PC-9 (cell line): ENCODE data around the gene MAN1A1. TPM values are rescaled to one million over a fixed set of nuclear protein-coding genes. Genes with fewer than 3 reads are reported as not detected.

Source experiments
- BruUV-seq: library from RNA; stranded (reverse); fragments of 400-500 nt; replicated peaks from 2 replicates; lab custom pipeline; 2021; lab: Mats Ljungman, UMichigan
- CTCF ChIA-PET: fragments of 300-600 bp; sonication (Branson Sonifier 250); formaldehyde crosslinking; loops from one replicate; lab custom pipeline; 2022; ENCODE audit warnings: antibody characterized with exemption; lab: Charles Lee
- POLR2A ChIA-PET: fragments of 300-600 bp; sonication (Branson Sonifier 250); formaldehyde crosslinking; loops from one replicate; lab custom pipeline; 2022; ENCODE audit warnings: antibody characterized with exemption; ENCODE audit not compliant: unreplicated experiment; lab: Charles Lee
- DNase-seq, 2 experiments: peaks; one replicate each; pipeline versions ENCODE4 v3.0.0 to v3.0.0-alpha.2; 2015 to 2022; ENCODE audit warnings: mixed read lengths in 1 of 2
- H2AFZ ChIP-seq: fragments of 200-600 bp; sonication (generic); 2 replicates; pipeline ENCODE4 v1.8.1; 2017; ENCODE audit warnings: antibody characterized with exemption
- H3F3A ChIP-seq: fragments of 200-600 bp; sonication (generic); 2 replicates; pipeline ENCODE4 v1.8.1; 2017; ENCODE audit warnings: antibody characterized with exemption, mild to moderate bottlenecking, low read depth; ENCODE audit not compliant: insufficient read depth
- H3K27ac ChIP-seq: fragments of 200-600 bp; sonication (generic); 2 replicates; pipeline ENCODE4 v1.6.1; 2016; ENCODE audit warnings: mixed run types
- H3K27me3 ChIP-seq: fragments of 200-600 bp; sonication (generic); 2 replicates; pipeline ENCODE4 v1.6.1; 2016; ENCODE audit warnings: low read depth, mixed run types; ENCODE audit not compliant: insufficient read depth
- H3K36me3 ChIP-seq: fragments of 200-600 bp; sonication (generic); 2 replicates; pipeline ENCODE4 v1.6.1; 2016; ENCODE audit warnings: low read depth, mixed run types
- H3K4me1 ChIP-seq: fragments of 200-600 bp; sonication (generic); replicated peaks from 2 replicates; pipeline ENCODE4 v1.6.1; 2016; ENCODE audit warnings: mixed run types; ENCODE audit not compliant: insufficient read depth
- H3K4me2 ChIP-seq: fragments of 200-600 bp; sonication (generic); 2 replicates; pipeline ENCODE4 v1.6.1; 2017; ENCODE audit warnings: mixed run types
- H3K4me3 ChIP-seq: fragments of 200-600 bp; sonication (generic); 2 replicates; pipeline ENCODE4 v1.6.1; 2016; ENCODE audit warnings: mixed run types
- H3K79me2 ChIP-seq: fragments of 200-600 bp; sonication (generic); 2 replicates; pipeline ENCODE4 v1.6.1; 2017; ENCODE audit warnings: low read depth, mixed run types
- H3K9me2 ChIP-seq: fragments of 200-600 bp; sonication (generic); 2 replicates; pipeline ENCODE4 v1.8.1; 2017; ENCODE audit warnings: mild to moderate bottlenecking; ENCODE audit not compliant: insufficient read depth
- H3K9me3 ChIP-seq: fragments of 200-600 bp; sonication (generic); 2 replicates; pipeline ENCODE4 v1.8.1; 2016; ENCODE audit warnings: low read depth; ENCODE audit not compliant: insufficient read depth
- H4K20me1 ChIP-seq: fragments of 200-600 bp; sonication (generic); 2 replicates; pipeline ENCODE4 v1.8.1; 2017; ENCODE audit not compliant: insufficient read depth
- CTCF ChIP-seq: fragments of 200-600 bp; sonication (generic); conservative IDR thresholded peaks from 2 replicates; pipeline ENCODE4 v1.6.1; 2017; ENCODE audit warnings: mixed run types, antibody characterized with exemption, mild to moderate bottlenecking, moderate library complexity
- EZH2 ChIP-seq: fragments of 200-600 bp; sonication (generic); IDR thresholded peaks from 2 replicates; pipeline ENCODE4 v1.8.0; 2017; ENCODE audit warnings: antibody characterized with exemption, low read depth
- intact Hi-C: fragments of 100-400 bp; cut with micrococcal nuclease; formaldehyde crosslinking; loops from one replicate; pipeline ENCODE4 v1.10.0; 2022; ENCODE audit not compliant: unreplicated experiment
- total RNA-seq: library from RNA; stranded (reverse); gene quantifications from 2 replicates; pipeline ENCODE4 v1.2.3, GENCODE V29; 2021

Gene MAN1A1
- total RNA-seq, 1 experiment from 2014 or later: 13.4 TPM

GRCh38 chr6:119326291-119327005 is 23.1 kb downstream of the MAN1A1 start:
- intact Hi-C loops: no loop called here
- Histone ChIP-seq H3K27ac (no peak overlapping the region), H3K9me3 (no peaks in the 10 kb centered on the region), H3K9me2 (no peaks in the 10 kb centered on the region), H3K27me3 (no peaks in the 10 kb centered on the region), H3K4me3 (no peak overlapping the region), H3K79me2 (no peaks in the 10 kb centered on the region), H4K20me1 (no peaks in the 10 kb centered on the region), H3K4me2 (no peak overlapping the region), H3K4me1 (0 out of 2 replicates have a peak, but pooled peaks cover 7% of the 10 kb centered on the region), H3K36me3 (no peaks in the 10 kb centered on the region; the same call in 1 of the 2 replicates), H2AFZ (no peak overlapping the region), H3F3A (no peaks in the 10 kb centered on the region)
- TF ChIP-seq EZH2 (no peak), CTCF (no peak)
- CTCF ChIA-PET: no interaction called here
- POLR2A ChIA-PET: no interaction called here
- no TSS peak for BruUV-seq
- no peak for DNase-seq

- ChIA-PET CTCF (no interaction called here), POLR2A (no interaction called here)
- no TSS peak for BruUV-seq
These were observed 23.8 kb downstream of the MAN1A1 start for GRCh38 chr6:119325559-119326265.

GRCh38 chr6:119324718-119325117 is 24.8 kb downstream of the MAN1A1 start:
- TF ChIP-seq CTCF: no peak
- 0 out of 2 replicates have a peak, but pooled peaks cover 7% of the 10 kb centered on the region for H3K4me1 ChIP-seq
- H3K9me2 ChIP-seq: no peaks in the 10 kb centered on the region
- no peak overlapping the region for H3K4me3 ChIP-seq
- no peaks in the 10 kb centered on the region for H3F3A ChIP-seq
- CTCF ChIA-PET: no interaction called here
- H3K36me3 ChIP-seq: no peaks in the 10 kb centered on the region; the same call in 1 of the 2 replicates
- H3K9me3 ChIP-seq: no peaks in the 10 kb centered on the region
- intact Hi-C loops: no loop called here
- no peak overlapping the region for H3K4me2 ChIP-seq
- no peak overlapping the region for H3K27ac ChIP-seq
- no peaks in the 10 kb centered on the region for H3K79me2 ChIP-seq
- H4K20me1 ChIP-seq: no peaks in the 10 kb centered on the region
- no peak for DNase-seq
- no TSS peak for BruUV-seq
- no peak overlapping the region for H2AFZ ChIP-seq
- H3K27me3 ChIP-seq: no peaks in the 10 kb centered on the region
- POLR2A ChIA-PET: no interaction called here

More at GRCh38 chr6:119325559-119326265, 23.8 kb downstream of the MAN1A1 start:
- Histone ChIP-seq H4K20me1 (no peaks in the 10 kb centered on the region), H3K27me3 (no peaks in the 10 kb centered on the region), H3K36me3 (no peaks in the 10 kb centered on the region; the same call in 1 of the 2 replicates), H3K4me1 (0 out of 2 replicates have a peak, but pooled peaks cover 7% of the 10 kb centered on the region), H3F3A (no peaks in the 10 kb centered on the region), H3K27ac (no peak overlapping the region), H3K9me3 (no peaks in the 10 kb centered on the region), H3K9me2 (no peaks in the 10 kb centered on the region), H3K4me3 (no peak overlapping the region), H3K79me2 (no peaks in the 10 kb centered on the region), H3K4me2 (no peak overlapping the region), H2AFZ (no peak overlapping the region)
- intact Hi-C loops: no loop called here
- TF ChIP-seq CTCF (no peak), EZH2 (no peak)
- DNase-seq: no peak
